GM19452 (cell line): ENCODE measurements around the gene BMPR1A.
"Not testable (repeated sequence)": the region's sequence is repeated elsewhere in the genome, so short reads cannot be mapped to it uniquely, and the experiment has no call there.

Source experiments
- ATAC-seq: cut with Tn5 transposase; IDR thresholded peaks from one replicate; pipeline ENCODE4 v1.9.1; 2021; ENCODE audit not compliant: unreplicated experiment

The BMPR1A gene

DNA sequence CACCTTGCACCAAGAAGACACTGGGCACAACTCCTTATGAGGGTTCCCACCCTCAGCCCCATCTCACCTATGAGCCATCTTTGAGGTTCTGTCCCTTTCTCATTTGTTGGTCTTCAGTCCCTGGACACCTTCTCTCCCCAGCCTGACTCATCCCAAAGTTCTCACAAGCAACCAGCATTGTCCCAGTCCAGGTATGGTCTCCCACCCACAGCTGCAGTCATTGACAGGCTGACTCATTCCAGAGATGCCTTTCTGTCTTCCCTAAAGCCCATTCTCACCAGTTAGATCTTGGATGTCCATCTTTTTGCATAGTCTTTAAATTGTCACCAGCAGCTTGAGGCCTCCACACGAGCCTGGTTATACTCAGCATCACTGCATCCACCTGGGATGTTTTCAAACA, 26.7 kb upstream of the BMPR1A start:
- ATAC-seq: no peak

GRCh38 chr10:86730227-86730626, 26.2 kb upstream of the BMPR1A start:
- ATAC-seq: no peak

- ATAC-seq: no peak
Measured at GRCh38 chr10:86732771-86733170, 23.6 kb upstream of the BMPR1A start.

- ATAC-seq: no peak
Measured at GRCh38 chr10:86733260-86733671, 23.2 kb upstream of the BMPR1A start.

DNA sequence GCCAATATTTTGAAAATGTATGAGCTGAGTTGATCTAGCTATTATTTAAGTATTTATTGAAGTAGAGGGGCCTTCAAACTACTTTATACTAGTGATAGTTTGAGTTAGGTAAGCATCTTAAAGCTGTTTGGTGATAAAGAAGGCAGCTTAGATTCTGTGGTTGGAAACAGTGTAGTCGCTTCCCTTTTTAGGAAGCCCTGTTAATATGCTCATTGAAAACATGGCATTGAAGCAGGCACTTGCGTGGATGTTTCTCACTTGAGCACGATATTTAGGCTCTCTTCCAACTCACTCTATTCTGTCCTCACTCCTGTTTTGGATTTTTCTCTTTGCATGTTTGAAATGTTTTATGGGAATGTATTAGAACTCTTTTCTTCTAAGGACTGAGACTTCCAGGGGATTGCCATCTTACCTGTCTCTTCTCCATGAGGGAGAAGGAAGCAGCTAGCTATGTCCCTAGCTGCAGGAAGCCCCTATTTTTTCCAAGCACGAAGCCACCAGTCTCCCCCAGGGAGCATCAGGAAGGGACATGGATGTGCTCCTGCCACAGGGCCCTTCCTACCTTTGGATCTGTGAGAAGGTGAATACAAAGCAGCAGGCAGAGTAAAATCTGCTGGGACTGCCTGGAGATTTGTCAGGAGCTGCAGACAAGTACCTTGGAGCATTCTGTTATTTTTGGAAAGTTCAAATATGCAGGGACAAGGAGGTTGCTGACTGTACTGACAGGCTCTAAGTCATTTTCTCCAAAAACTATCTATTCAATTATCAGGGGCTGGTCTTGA, 22.0 kb upstream of the BMPR1A start:
- no peak for ATAC-seq

DNA sequence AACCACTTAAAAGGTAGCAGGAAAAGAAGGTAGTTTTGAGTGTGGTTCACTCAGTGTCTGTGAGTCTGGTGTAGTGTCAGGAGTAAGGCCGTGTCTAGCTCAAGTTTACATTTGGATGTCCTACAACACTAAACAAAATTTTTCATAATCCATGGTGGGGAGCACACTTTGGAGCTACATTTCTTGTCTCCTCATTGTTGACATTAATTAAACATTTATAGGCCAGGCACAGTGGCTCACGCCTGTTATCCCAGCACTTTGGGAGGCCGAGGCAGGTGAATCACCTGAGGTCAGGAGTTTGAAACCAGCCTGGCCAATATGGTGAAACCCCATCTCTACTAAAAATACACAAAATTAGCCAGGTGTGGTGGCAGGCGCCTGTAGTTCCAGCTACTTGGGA, 21.1 kb upstream of the BMPR1A start:
- not testable (repeated sequence) for ATAC-seq

- no peak for ATAC-seq
Measured at GRCh38 chr10:86742230-86742629, 14.2 kb upstream of the BMPR1A start.

DNA sequence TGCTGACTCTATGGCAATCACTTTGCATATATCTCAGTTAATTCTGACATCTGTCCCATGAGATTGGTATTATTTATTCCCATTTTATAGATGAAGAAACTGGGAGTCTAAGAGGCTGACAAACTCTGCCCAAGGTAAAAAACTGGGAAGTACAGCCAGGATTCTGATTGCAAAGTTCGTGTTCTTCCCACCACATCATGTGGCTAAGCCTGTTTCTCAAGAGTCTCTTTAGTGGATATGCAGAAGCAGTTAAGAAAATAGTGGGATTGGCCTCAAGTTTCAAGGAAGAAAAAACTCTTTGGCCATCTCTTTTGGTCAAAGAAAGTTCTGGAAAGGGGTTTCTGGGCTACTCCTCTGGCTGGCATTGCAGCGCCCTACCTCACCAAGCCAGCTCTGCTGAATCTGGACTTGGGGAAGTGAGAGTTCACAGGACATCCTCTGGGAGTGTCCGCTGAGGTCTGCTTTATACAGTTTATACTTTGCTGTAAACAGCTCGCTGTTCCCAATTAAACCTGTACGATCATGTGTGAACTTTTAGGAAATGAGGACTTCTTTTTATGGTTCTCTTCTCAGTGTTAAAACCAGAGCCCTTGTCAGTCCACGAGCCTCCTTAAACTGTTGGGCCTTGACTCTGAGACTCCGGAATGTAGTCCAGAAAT, 12.2 kb upstream of the BMPR1A start:
- ATAC-seq: no peak

- no peak for ATAC-seq
Measured at GRCh38 chr10:86747796-86748581, 8.4 kb upstream of the BMPR1A start.

GRCh38 chr10:86749854-86750253, 6.6 kb upstream of the BMPR1A start:
- no peak for ATAC-seq

- ATAC-seq: no peak
Measured at GRCh38 chr10:86751477-86751876, 4.9 kb upstream of the BMPR1A start.

DNA sequence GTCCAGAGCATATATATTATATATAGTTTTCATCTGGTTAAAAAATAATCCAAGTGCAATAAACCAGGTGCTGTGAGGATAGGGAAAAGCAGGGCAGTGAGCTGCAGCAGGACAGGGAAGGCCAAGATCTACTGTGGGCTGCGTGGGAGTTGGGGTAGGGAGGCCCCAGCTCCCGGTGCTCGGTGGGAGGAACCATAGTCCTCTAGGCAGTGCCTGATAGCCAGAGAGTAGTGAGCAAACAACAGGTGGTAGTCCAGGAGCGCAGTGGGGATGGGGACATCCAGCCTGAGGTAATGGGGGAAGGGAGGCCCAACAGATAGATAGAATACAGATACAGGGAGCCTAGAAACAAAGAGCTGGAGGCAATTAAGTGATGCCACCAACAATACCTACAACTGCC, 4.1 kb upstream of the BMPR1A start:
- no peak for ATAC-seq

GRCh38 chr10:86753051-86753450, 3.4 kb upstream of the BMPR1A start:
- ATAC-seq: no peak

- ATAC-seq: no peak
Measured at GRCh38 chr10:86753638-86754434, 2.6 kb upstream of the BMPR1A start.

DNA sequence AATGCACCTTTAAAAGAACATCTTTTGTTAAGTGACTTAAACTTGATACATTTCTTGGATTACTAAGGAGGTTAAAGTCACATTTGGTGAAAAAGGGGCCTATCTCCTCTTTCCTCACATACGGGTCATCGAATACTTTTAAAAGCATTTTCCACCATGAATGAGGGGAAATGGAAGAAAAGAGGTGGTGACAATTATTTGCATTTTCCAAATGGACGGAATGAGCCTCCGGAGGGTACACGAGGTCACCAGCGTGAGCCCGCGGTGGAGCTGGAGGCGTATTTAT, 1.0 kb upstream of the BMPR1A start:
- no peak for ATAC-seq

- ATAC-seq: peak; percentile 75
Measured at GRCh38 chr10:86755740-86756510, 494 bp upstream of the BMPR1A start.

GRCh38 chr10:86757113-86757972, 924 bp downstream of the BMPR1A start:
- ATAC-seq: peak; percentile 3

- ATAC-seq: no peak
Measured at GRCh38 chr10:86758189-86759072, 2.0 kb downstream of the BMPR1A start.
